ENCODE results near the gene TMEM123.
A peak's percentile ranks its signal among the peaks of the same experiment; 100 is the strongest.

The TMEM123 gene

GRCh38 chr11:102472127-102472526 lies 19.6 kb upstream of the TMEM123 start:
- DNase-seq (ENCODE audit: low spot score) = no peak
- Histone ChIP-seq H3K27ac (no peak overlapping the region), H3K4me3 (no peak overlapping the region)
- TF ChIP-seq, protein P1, sequence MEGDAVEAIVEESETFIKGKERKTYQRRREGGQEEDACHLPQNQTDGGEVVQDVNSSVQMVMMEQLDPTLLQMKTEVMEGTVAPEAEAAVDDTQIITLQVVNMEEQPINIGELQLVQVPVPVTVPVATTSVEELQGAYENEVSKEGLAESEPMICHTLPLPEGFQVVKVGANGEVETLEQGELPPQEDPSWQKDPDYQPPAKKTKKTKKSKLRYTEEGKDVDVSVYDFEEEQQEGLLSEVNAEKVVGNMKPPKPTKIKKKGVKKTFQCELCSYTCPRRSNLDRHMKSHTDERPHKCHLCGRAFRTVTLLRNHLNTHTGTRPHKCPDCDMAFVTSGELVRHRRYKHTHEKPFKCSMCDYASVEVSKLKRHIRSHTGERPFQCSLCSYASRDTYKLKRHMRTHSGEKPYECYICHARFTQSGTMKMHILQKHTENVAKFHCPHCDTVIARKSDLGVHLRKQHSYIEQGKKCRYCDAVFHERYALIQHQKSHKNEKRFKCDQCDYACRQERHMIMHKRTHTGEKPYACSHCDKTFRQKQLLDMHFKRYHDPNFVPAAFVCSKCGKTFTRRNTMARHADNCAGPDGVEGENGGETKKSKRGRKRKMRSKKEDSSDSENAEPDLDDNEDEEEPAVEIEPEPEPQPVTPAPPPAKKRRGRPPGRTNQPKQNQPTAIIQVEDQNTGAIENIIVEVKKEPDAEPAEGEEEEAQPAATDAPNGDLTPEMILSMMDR (IDR thresholded peaks at IDR 0.05) = no peak

DNA sequence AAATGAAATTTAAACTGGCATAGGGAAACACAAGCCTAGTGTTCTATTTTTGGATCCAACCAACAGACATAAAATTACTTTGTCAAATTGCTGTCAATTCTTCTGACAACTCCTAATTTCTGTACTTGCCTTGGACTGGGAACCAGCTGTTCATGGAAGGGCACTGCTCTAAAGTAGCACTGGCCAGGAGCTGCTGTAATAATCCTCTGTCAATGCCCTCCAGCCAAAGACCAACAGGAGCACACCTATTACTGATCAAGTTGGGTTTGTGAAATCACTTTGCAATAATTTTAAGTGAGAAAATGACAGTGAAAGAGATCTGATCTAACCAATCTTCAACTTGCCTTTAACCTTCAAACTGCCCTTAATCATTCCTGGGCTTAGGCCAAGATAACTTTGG lies 18.9 kb upstream of the TMEM123 start:
- no peak for DNase-seq (ENCODE audit: low spot score)
- Histone ChIP-seq H3K27ac (no peak overlapping the region), H3K4me3 (no peak overlapping the region)
- TF ChIP-seq, protein P1 (IDR thresholded peaks at IDR 0.05) = no peak

- H3K27ac ChIP-seq = no peak overlapping the region
- TF ChIP-seq, protein P1 (IDR thresholded peaks at IDR 0.05) = no peak
- no peak for DNase-seq (ENCODE audit: low spot score)
- H3K4me3 ChIP-seq = no peak overlapping the region
Observed at GRCh38 chr11:102470251-102470650, 17.7 kb upstream of the TMEM123 start.

DNA sequence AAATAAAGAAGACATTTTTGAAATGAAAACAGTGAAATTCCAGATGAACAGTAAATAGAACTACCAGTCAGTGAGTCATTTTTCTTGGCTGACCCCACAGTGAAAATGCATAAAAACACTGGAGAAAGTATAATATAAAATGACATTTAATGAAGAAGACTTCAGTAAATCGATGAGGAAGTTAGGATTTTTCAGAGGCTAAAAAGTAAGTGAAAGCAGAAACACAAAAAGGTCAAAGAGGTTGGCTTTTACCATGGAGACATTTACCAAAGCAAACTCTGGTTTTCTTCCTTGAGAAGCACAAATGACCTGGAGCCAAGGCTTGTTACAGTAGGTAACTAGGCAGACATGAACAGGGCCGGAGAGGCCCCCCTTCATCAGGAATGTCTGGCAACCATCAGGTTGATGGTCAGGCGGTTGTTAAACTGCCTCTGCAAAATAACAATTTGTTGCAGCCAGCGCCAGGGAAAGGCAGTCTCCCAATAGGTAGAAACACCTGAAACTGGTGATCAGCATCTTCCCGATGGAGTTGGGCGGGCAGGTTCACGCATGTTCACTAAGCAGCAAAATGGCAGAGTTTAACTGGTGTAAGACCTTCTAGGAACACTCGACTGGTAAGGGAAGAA lies 16.7 kb upstream of the TMEM123 start:
- DNase-seq (ENCODE audit: low spot score) = no peak
- Histone ChIP-seq H3K4me3 (no peak overlapping the region), H3K27ac (peak overlapping the region in 1 of 2 donors; percentile 51)
- TF ChIP-seq, protein P1 (IDR thresholded peaks at IDR 0.05) = no peak

GRCh38 chr11:102468616-102469195 lies 16.1 kb upstream of the TMEM123 start:
- peak overlapping the region in 1 of 2 donors; percentile 24 for H3K27ac ChIP-seq
- DNase-seq (ENCODE audit: low spot score) = no peak
- TF ChIP-seq, protein P1 (IDR thresholded peaks at IDR 0.05) = no peak
- no peak overlapping the region for H3K4me3 ChIP-seq

GRCh38 chr11:102467853-102468580 lies 15.5 kb upstream of the TMEM123 start:
- Histone ChIP-seq H3K4me3 (no peak overlapping the region), H3K27ac (no peak overlapping the region)
- no peak for DNase-seq (ENCODE audit: low spot score)
- TF ChIP-seq, protein P1 (IDR thresholded peaks at IDR 0.05) = no peak

Data from coronary artery (tissue), 2 donors.